ENCODE results near the gene CORO1C. TPM values are rescaled to one million over a fixed set of nuclear protein-coding genes. Genes with fewer than 3 reads are reported as not detected.

CORO1C gene
- polyA plus RNA-seq, 1 donor from 2014 or later: 123 TPM

DNA sequence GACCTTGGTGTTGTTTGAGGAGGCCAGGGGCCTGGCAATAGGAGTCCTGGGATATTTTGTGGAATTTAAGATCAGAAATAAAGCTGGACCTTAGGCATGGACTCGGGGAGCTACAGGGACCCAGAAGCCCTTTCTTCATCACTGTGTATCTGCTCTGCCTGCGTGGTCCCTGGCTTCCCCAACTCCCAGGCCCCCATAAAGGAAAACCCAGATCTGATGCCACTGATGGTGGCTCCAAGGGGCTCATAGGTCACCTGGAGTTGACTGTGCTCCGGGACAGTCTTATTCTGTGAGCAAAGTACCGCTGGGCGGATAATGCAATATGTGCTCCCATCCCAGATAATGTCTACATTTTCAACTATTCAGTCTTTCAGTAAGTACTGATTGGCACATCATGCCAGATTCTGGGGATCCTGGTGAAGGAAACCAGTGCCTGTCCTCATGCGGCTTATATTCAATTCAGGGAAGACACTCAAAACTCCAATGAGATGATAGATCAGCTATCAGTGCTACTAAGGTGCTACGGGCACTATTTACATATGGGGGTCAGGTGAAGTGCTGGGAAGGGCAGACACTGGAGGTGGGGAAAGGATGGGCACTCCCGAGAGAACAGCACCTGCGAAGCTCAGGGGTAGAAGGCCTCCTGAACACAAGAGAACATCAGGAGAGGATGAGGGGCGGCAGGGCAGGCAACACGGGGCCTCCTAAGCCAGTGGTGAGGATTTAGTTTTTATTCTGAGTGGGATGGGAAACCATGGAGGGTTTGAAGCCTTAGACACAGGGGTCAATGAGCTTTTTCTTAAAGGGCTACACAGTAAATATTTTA lies 92.1 kb downstream of the CORO1C start:
- Histone ChIP-seq H3F3A (ENCODE audit: insufficient read depth, low read length, poor library complexity, severe bottlenecking) (no peaks in the 10 kb centered on the region), H4K20me1 (ENCODE audit: insufficient read depth) (no peaks in the 10 kb centered on the region), H3K79me2 (replicated peaks; ENCODE audit: insufficient read depth, low read length) (no peaks in the 10 kb centered on the region), H3K27ac (ENCODE audit: low read length) (no peak overlapping the region), H3K4me2 (ENCODE audit: low read length) (no peak overlapping the region), H3K4me3 (ENCODE audit: low read length) (no peak overlapping the region), H3K9me2 (ENCODE audit: insufficient read depth, low read length) (no peaks in the 10 kb centered on the region), H3K9me3 (ENCODE audit: low read length) (no peaks in the 10 kb centered on the region), H2AFZ (ENCODE audit: low read depth, low read length) (no peak overlapping the region), H3K27me3 (ENCODE audit: insufficient read depth, low read depth, low read length) (no peaks in the 10 kb centered on the region), H3K9ac (ENCODE audit: low read length) (no peak overlapping the region), H3K36me3 (ENCODE audit: insufficient read depth, low read length) (no peaks in the 10 kb centered on the region)
- TF ChIP-seq SMC3 (conservative IDR thresholded peaks at IDR 0.05; ENCODE audit: poor library complexity): no peak
- TF ChIP-seq MXI1 (conservative IDR thresholded peaks at IDR 0.05; ENCODE audit: poor library complexity, severe bottlenecking): no peak
- TF ChIP-seq POLR2AphosphoS5 (IDR thresholded peaks at IDR 0.05): no peak
- TF ChIP-seq EZH2 (IDR thresholded peaks at IDR 0.05; ENCODE audit: borderline replicate concordance, insufficient read depth, low read length, poor library complexity, severe bottlenecking): no peak
- TF ChIP-seq, protein P1, sequence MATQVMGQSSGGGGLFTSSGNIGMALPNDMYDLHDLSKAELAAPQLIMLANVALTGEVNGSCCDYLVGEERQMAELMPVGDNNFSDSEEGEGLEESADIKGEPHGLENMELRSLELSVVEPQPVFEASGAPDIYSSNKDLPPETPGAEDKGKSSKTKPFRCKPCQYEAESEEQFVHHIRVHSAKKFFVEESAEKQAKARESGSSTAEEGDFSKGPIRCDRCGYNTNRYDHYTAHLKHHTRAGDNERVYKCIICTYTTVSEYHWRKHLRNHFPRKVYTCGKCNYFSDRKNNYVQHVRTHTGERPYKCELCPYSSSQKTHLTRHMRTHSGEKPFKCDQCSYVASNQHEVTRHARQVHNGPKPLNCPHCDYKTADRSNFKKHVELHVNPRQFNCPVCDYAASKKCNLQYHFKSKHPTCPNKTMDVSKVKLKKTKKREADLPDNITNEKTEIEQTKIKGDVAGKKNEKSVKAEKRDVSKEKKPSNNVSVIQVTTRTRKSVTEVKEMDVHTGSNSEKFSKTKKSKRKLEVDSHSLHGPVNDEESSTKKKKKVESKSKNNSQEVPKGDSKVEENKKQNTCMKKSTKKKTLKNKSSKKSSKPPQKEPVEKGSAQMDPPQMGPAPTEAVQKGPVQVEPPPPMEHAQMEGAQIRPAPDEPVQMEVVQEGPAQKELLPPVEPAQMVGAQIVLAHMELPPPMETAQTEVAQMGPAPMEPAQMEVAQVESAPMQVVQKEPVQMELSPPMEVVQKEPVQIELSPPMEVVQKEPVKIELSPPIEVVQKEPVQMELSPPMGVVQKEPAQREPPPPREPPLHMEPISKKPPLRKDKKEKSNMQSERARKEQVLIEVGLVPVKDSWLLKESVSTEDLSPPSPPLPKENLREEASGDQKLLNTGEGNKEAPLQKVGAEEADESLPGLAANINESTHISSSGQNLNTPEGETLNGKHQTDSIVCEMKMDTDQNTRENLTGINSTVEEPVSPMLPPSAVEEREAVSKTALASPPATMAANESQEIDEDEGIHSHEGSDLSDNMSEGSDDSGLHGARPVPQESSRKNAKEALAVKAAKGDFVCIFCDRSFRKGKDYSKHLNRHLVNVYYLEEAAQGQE (IDR thresholded peaks at IDR 0.05; ENCODE audit: borderline replicate concordance): no peak
- no peak for TF ChIP-seq RAD21 (conservative IDR thresholded peaks at IDR 0.05)
- TF ChIP-seq, protein P2, sequence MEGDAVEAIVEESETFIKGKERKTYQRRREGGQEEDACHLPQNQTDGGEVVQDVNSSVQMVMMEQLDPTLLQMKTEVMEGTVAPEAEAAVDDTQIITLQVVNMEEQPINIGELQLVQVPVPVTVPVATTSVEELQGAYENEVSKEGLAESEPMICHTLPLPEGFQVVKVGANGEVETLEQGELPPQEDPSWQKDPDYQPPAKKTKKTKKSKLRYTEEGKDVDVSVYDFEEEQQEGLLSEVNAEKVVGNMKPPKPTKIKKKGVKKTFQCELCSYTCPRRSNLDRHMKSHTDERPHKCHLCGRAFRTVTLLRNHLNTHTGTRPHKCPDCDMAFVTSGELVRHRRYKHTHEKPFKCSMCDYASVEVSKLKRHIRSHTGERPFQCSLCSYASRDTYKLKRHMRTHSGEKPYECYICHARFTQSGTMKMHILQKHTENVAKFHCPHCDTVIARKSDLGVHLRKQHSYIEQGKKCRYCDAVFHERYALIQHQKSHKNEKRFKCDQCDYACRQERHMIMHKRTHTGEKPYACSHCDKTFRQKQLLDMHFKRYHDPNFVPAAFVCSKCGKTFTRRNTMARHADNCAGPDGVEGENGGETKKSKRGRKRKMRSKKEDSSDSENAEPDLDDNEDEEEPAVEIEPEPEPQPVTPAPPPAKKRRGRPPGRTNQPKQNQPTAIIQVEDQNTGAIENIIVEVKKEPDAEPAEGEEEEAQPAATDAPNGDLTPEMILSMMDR (IDR thresholded peaks at IDR 0.05; ENCODE audit: poor library complexity, severe bottlenecking): no peak
- TF ChIP-seq EP300 (conservative IDR thresholded peaks at IDR 0.05; ENCODE audit: poor library complexity, severe bottlenecking): no peak
- TF ChIP-seq TAF1 (IDR thresholded peaks at IDR 0.05; ENCODE audit: low read depth): no peak

DNA sequence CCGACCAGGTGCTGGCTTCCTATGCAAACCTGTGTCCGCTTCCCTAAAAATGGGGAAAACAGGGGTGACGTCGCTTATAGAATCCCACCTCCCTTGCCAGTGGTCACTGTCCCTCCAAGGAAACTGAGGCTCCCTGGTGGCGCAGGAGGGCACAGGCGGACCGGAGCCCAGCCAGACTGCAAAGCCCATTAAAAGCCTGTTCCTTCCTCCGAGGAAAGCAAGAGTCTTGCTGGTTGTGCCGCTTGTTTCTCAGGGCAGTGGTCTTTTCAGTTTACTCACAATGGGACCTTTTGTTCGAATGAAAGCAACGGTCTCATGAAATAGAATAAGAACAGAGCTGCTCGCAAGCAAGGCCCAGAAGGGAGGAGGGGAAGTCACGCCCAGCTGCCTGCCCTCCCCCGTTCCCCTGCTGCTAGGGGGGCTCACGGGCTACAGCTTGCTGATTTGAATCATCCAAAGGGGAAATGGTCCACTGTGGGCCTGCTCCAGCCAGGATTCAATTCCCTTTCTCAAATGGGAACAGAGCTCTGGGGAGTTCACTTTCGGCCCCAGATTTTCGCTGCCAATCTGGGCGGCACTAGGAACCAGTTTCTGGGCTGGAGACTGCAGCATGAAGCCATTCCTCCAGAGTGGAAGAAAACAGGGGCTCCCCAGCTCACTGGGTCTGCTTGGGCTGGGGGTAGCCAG lies 93.0 kb downstream of the CORO1C start:
- no peaks in the 10 kb centered on the region for H3K9me2 ChIP-seq (ENCODE audit: insufficient read depth, low read length)
- no peaks in the 10 kb centered on the region for H3F3A ChIP-seq (ENCODE audit: insufficient read depth, low read length, poor library complexity, severe bottlenecking)
- no peaks in the 10 kb centered on the region for H3K9me3 ChIP-seq (ENCODE audit: low read length)
- H2AFZ ChIP-seq (ENCODE audit: low read depth, low read length): no peak overlapping the region
- no peak overlapping the region for H3K4me3 ChIP-seq (ENCODE audit: low read length)
- no peak for TF ChIP-seq SMC3 (conservative IDR thresholded peaks at IDR 0.05; ENCODE audit: poor library complexity)
- TF ChIP-seq EZH2 (IDR thresholded peaks at IDR 0.05; ENCODE audit: borderline replicate concordance, insufficient read depth, low read length, poor library complexity, severe bottlenecking): no peak
- TF ChIP-seq, protein P1 (IDR thresholded peaks at IDR 0.05; ENCODE audit: borderline replicate concordance): no peak
- TF ChIP-seq EP300 (conservative IDR thresholded peaks at IDR 0.05; ENCODE audit: poor library complexity, severe bottlenecking): no peak
- TF ChIP-seq MXI1 (conservative IDR thresholded peaks at IDR 0.05; ENCODE audit: poor library complexity, severe bottlenecking): no peak
- no peak for TF ChIP-seq POLR2AphosphoS5 (IDR thresholded peaks at IDR 0.05)
- TF ChIP-seq, protein P2 (IDR thresholded peaks at IDR 0.05; ENCODE audit: poor library complexity, severe bottlenecking): no peak
- TF ChIP-seq TAF1 (IDR thresholded peaks at IDR 0.05; ENCODE audit: low read depth): no peak
- TF ChIP-seq RAD21 (conservative IDR thresholded peaks at IDR 0.05): no peak
- H3K27ac ChIP-seq (ENCODE audit: low read length): no peak overlapping the region
- H3K36me3 ChIP-seq (ENCODE audit: insufficient read depth, low read length): no peaks in the 10 kb centered on the region
- H3K27me3 ChIP-seq (ENCODE audit: insufficient read depth, low read depth, low read length): no peaks in the 10 kb centered on the region
- H3K9ac ChIP-seq (ENCODE audit: low read length): peak overlapping the region; percentile 13
- no peaks in the 10 kb centered on the region for H4K20me1 ChIP-seq (ENCODE audit: insufficient read depth)
- no peaks in the 10 kb centered on the region for H3K79me2 ChIP-seq (replicated peaks; ENCODE audit: insufficient read depth, low read length)
- no peak overlapping the region for H3K4me2 ChIP-seq (ENCODE audit: low read length)
